ENCODE data around the gene UGT8.
A peak's percentile ranks its signal among the peaks of the same experiment; 100 is the strongest.
"Not testable (repeated sequence)": the region's sequence is repeated elsewhere in the genome, so short reads cannot be mapped to it uniquely, and the experiment has no call there.

Gene UGT8

GRCh38 chr4:114598191-114599121, at the start of gene UGT8:
TSS of gene UGT8 (plus strand) at chr4:114598807. CDS start at chr4:114622881, 24,074 bp downstream.
- peak within 1 kb of the TSS; percentile 28 for H3K4me3 Mint-ChIP-seq
- H3K27me3 Mint-ChIP-seq, result peaks cover 27% of the 10 kb centered on the region
- intact Hi-C loops (cut with micrococcal nuclease), result no loop called here
- no peaks in the 10 kb centered on the region for H3K36me3 Mint-ChIP-seq (ENCODE audit: low read depth)
- no peak within 1 kb of the TSS for H3K27ac Mint-ChIP-seq
- no peaks in the 10 kb centered on the region for H3K9me3 Mint-ChIP-seq
- H3K4me1 Mint-ChIP-seq (ENCODE audit: low read depth), result no peaks in the 10 kb centered on the region

DNA sequence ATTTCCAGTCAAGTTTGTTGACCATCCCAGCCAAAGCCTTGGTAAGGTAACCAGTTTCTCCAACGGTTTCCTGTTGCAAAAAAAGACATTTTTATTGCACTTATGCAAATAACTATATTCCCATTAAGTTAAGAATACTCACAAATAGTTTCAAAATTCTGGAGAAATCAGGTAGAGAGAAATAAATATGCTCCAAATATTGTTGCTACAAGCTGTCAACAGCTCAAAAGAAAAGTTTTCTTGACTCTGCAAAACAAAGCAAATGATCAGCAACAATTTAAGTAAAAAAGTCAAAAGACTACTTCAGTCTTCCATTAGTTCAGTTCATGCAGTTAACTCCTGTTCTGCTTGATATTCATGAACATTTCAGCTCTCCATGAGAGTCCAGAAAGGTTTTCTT, 49.0 kb upstream of the UGT8 start:
- Mint-ChIP-seq H3K36me3 (ENCODE audit: low read depth) (no peaks in the 10 kb centered on the region), H3K9me3 (peaks cover 50% of the 10 kb centered on the region), H3K4me3 (no peak overlapping the region)

DNA sequence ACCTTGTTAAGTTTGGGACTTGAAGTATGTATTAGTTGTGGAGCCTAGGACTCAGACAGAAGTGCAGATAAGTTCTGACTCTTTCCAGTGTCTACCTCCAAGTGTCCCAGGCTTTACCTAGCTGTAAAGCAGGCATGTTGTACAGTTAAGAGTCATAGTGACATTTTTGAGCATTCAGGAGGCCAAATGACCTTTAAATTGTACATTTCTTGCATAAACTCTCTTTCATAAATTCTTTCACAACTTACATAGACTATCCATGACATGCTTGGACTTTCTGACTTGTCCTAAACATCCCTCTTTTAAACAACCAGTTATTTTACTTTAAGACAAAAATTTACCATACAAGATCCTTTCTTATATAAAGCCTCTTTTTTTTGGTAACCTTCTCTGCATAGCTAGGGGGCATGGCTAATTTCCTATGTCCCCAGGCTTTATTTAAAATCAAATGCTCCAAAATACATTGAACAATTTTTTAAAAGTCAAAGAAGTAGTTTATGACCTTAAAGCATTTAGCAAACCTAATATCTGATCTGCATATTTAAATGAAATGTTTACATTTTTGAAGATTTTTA, 40.1 kb upstream of the UGT8 start:
- H3K36me3 Mint-ChIP-seq (ENCODE audit: low read depth), result no peaks in the 10 kb centered on the region
- no peak overlapping the region for H3K4me3 Mint-ChIP-seq
- intact Hi-C loops (cut with micrococcal nuclease), result no loop called here
- H3K27me3 Mint-ChIP-seq, result no peaks in the 10 kb centered on the region
- no peaks in the 10 kb centered on the region for H3K4me1 Mint-ChIP-seq (ENCODE audit: low read depth)
- H3K27ac Mint-ChIP-seq, result no peak overlapping the region
- peaks cover 34% of the 10 kb centered on the region for H3K9me3 Mint-ChIP-seq

More for the DNA sequence above, 49.0 kb upstream of the UGT8 start:
- H3K27ac Mint-ChIP-seq, result no peak overlapping the region
- intact Hi-C loops (cut with micrococcal nuclease), result no loop called here
- no peaks in the 10 kb centered on the region for H3K27me3 Mint-ChIP-seq
- no peaks in the 10 kb centered on the region for H3K4me1 Mint-ChIP-seq (ENCODE audit: low read depth)

- no peaks in the 10 kb centered on the region for H3K27me3 Mint-ChIP-seq
- intact Hi-C loops (cut with micrococcal nuclease), result no loop called here
Measured at GRCh38 chr4:114561590-114561989, 37.0 kb upstream of the UGT8 start.

GRCh38 chr4:114562176-114562904, 36.3 kb upstream of the UGT8 start:
- peaks cover 19% of the 10 kb centered on the region for H3K9me3 Mint-ChIP-seq
- no peak overlapping the region for H3K4me3 Mint-ChIP-seq
- no peak overlapping the region for H3K27ac Mint-ChIP-seq
- H3K36me3 Mint-ChIP-seq (ENCODE audit: low read depth), result no peaks in the 10 kb centered on the region
- no peaks in the 10 kb centered on the region for H3K4me1 Mint-ChIP-seq (ENCODE audit: low read depth)
- intact Hi-C loops (cut with micrococcal nuclease), result no loop called here
- no peaks in the 10 kb centered on the region for H3K27me3 Mint-ChIP-seq

More at GRCh38 chr4:114561590-114561989, 37.0 kb upstream of the UGT8 start:
- peaks cover 19% of the 10 kb centered on the region for H3K9me3 Mint-ChIP-seq
- no peak overlapping the region for H3K4me3 Mint-ChIP-seq
- H3K4me1 Mint-ChIP-seq (ENCODE audit: low read depth), result no peaks in the 10 kb centered on the region
- no peak overlapping the region for H3K27ac Mint-ChIP-seq
- H3K36me3 Mint-ChIP-seq (ENCODE audit: low read depth), result no peaks in the 10 kb centered on the region

- Mint-ChIP-seq H3K4me3 (no peak overlapping the region), H3K36me3 (ENCODE audit: low read depth) (no peaks in the 10 kb centered on the region), H3K4me1 (ENCODE audit: low read depth) (no peaks in the 10 kb centered on the region), H3K27ac (no peak overlapping the region), H3K9me3 (peaks cover 8% of the 10 kb centered on the region), H3K27me3 (no peaks in the 10 kb centered on the region)
- intact Hi-C loops (cut with micrococcal nuclease), result no loop called here
Measured at GRCh38 chr4:114563536-114564315, 34.9 kb upstream of the UGT8 start.

DNA sequence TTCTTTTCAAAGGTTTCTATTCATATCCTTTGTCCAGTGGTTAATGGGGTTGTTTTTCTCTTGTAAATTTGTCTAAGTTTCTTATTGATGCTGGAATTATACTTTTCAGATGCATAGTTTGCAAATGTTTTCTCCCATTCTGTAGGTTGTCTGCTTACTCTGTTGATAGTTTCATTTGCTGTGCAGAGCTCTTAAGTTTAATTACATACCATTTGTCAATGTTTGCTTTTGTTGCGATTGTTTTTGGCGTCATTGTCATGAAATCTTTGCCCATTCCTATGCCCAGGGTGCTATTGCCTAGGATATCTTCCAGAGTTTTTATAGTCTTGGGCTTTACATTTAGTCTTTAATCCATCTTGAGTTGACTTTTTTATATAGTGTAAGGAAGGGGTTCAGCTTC, 21.2 kb upstream of the UGT8 start:
- H3K27ac Mint-ChIP-seq, result no peak overlapping the region

GRCh38 chr4:114582621-114583020, 16.0 kb upstream of the UGT8 start:
- intact Hi-C loops (cut with micrococcal nuclease), result no loop called here
- Mint-ChIP-seq H3K9me3 (peaks cover 23% of the 10 kb centered on the region), H3K27me3 (no peaks in the 10 kb centered on the region), H3K36me3 (ENCODE audit: low read depth) (no peaks in the 10 kb centered on the region), H3K27ac (no peak overlapping the region), H3K4me3 (no peak overlapping the region), H3K4me1 (ENCODE audit: low read depth) (no peaks in the 10 kb centered on the region)

More for the DNA sequence above, 21.2 kb upstream of the UGT8 start:
- Mint-ChIP-seq H3K36me3 (ENCODE audit: low read depth) (no peaks in the 10 kb centered on the region), H3K4me1 (ENCODE audit: low read depth) (no peaks in the 10 kb centered on the region), H3K27me3 (no peaks in the 10 kb centered on the region), H3K4me3 (no peak overlapping the region), H3K9me3 (peaks cover 62% of the 10 kb centered on the region)
- intact Hi-C loops (cut with micrococcal nuclease), result no loop called here

DNA sequence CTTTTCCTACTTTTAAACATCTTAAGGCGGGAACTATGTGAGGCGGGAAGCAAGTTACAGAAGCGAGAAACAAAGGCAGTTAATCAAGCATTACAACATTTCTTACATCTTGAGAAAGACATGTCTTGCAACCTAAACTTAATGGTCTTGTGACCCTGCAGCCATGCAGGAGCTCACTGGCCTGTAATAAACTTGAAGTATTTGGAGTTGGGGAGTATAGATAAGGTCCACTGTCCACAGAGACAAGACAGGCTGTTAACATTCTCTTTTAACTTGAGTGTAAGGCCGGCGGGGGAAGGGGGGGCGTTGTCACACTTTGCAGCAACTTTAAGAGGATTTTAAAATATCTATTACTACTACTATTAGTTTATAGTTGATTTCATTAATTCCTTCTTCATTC, 10.3 kb upstream of the UGT8 start:
- Mint-ChIP-seq H3K4me3 (no peak overlapping the region), H3K27ac (no peak overlapping the region), H3K4me1 (ENCODE audit: low read depth) (no peaks in the 10 kb centered on the region), H3K9me3 (no peaks in the 10 kb centered on the region), H3K36me3 (ENCODE audit: low read depth) (no peaks in the 10 kb centered on the region), H3K27me3 (no peaks in the 10 kb centered on the region)
- intact Hi-C loops (cut with micrococcal nuclease), result no loop called here

DNA sequence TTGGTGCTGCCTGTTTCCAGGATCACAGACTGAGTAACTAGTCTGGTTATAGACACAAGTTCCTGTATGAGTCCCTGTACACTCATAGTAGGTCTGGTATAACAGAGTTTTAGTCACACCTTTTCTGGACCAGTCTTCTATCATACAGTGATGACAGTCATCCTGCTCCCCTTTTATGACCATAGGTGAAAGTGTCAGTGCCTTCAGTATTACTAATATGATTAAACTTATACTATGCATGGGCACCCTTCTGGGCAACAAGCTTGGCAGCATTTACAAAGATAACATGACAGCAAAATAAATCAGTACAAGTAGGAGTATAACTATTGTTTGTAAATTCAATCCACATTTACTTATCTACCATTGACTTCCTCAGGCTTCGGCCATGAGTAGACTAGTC, 8.2 kb upstream of the UGT8 start:
- H3K36me3 Mint-ChIP-seq (ENCODE audit: low read depth); H3K4me3 Mint-ChIP-seq; H3K9me3 Mint-ChIP-seq; intact Hi-C loops (cut with micrococcal nuclease); H3K27me3 Mint-ChIP-seq; H3K27ac Mint-ChIP-seq; H3K4me1 Mint-ChIP-seq (ENCODE audit: low read depth): not testable (repeated sequence)

GRCh38 chr4:114593526-114593925, 5.1 kb upstream of the UGT8 start:
- H3K27ac Mint-ChIP-seq, result no peak overlapping the region
- peaks cover 10% of the 10 kb centered on the region for H3K27me3 Mint-ChIP-seq
- no peaks in the 10 kb centered on the region for H3K4me1 Mint-ChIP-seq (ENCODE audit: low read depth)

GRCh38 chr4:114595207-114595606, 3.4 kb upstream of the UGT8 start:
- intact Hi-C loops (cut with micrococcal nuclease), result no loop called here
- no peaks in the 10 kb centered on the region for H3K4me1 Mint-ChIP-seq (ENCODE audit: low read depth)
- H3K9me3 Mint-ChIP-seq, result no peaks in the 10 kb centered on the region
- peaks cover 26% of the 10 kb centered on the region for H3K27me3 Mint-ChIP-seq
- H3K27ac Mint-ChIP-seq, result no peak overlapping the region
- H3K36me3 Mint-ChIP-seq (ENCODE audit: low read depth), result no peaks in the 10 kb centered on the region
- no peak overlapping the region for H3K4me3 Mint-ChIP-seq

More at GRCh38 chr4:114593526-114593925, 5.1 kb upstream of the UGT8 start:
- no peak overlapping the region for H3K4me3 Mint-ChIP-seq
- H3K36me3 Mint-ChIP-seq (ENCODE audit: low read depth), result no peaks in the 10 kb centered on the region
- intact Hi-C loops (cut with micrococcal nuclease), result no loop called here
- no peaks in the 10 kb centered on the region for H3K9me3 Mint-ChIP-seq

- Mint-ChIP-seq H3K27ac (no peak overlapping the region), H3K9me3 (no peaks in the 10 kb centered on the region), H3K4me3 (no peak overlapping the region), H3K27me3 (peaks cover 27% of the 10 kb centered on the region), H3K4me1 (ENCODE audit: low read depth) (no peaks in the 10 kb centered on the region), H3K36me3 (ENCODE audit: low read depth) (no peaks in the 10 kb centered on the region)
- intact Hi-C loops (cut with micrococcal nuclease), result no loop called here
Measured at GRCh38 chr4:114595921-114596320, 2.7 kb upstream of the UGT8 start.
